GM12878 (cell line): ENCODE measurements around the gene CPVL. TPM values are rescaled to one million over a fixed set of nuclear protein-coding genes. Genes with fewer than 3 reads are reported as not detected.

Source experiments
- ATAC-seq: fragments of 200-7000 bp; cut with Tn5 transposase; 3 replicates; pipeline ENCODE4 v1.9.1; 2020; ENCODE audit warnings: mild to moderate bottlenecking, moderate library complexity
- BruUV-seq: library from RNA; stranded (reverse); fragments of 400-500 nt; replicated peaks from 2 replicates; lab custom pipeline; 2021; lab: Mats Ljungman, UMichigan
- CTCF ChIA-PET: fragments of 300-600 bp; sonication (Branson Sonifier 250); formaldehyde crosslinking; extraction: SDS; loops from one replicate; lab custom pipeline; 2021; ENCODE audit warnings: inconsistent platforms; lab: Yijun Ruan, JAX
- POLR2A ChIA-PET: fragments of 350-600 bp; formaldehyde crosslinking; extraction: SDS; loops from one replicate; lab custom pipeline; 2021; ENCODE audit warnings: inconsistent platforms; lab: Charles Lee
- RAD21 ChIA-PET: fragments of 300-600 bp; sonication (Branson Sonifier 250); formaldehyde crosslinking; loops from one replicate; lab custom pipeline; 2023; ENCODE audit warnings: antibody characterized with exemption; ENCODE audit not compliant: unreplicated experiment; lab: Charles Lee
- SMC1A ChIA-PET: fragments of 300-600 bp; sonication (Branson Sonifier 250); formaldehyde crosslinking; loops from one replicate; lab custom pipeline; 2023; ENCODE audit not compliant: unreplicated experiment, uncharacterized antibody; lab: Charles Lee
- DNase-seq: peaks from one replicate; pipeline ENCODE4 v3.0.0-alpha.2; 2011; ENCODE audit warnings: low read depth, low spot score
- FAIRE-seq: peaks from 3 replicates; lab custom pipeline; 2011; peaks lifted over from hg19 to GRCh38; lab: Jason Lieb, UNC
- H2AFZ ChIP-seq: 2 replicates; pipeline ENCODE4 v1.6.0; 2011; ENCODE audit warnings: low read depth, low read length, control low read depth; ENCODE audit not compliant: control insufficient read depth
- H3K27ac ChIP-seq: 2 replicates; pipeline ENCODE4 v1.5.1; 2011; ENCODE audit warnings: control low read depth; ENCODE audit not compliant: control insufficient read depth, insufficient read depth
- H3K27me3 ChIP-seq, 2 experiments: replicated peaks in 1 of 2; 2 replicates each; pipeline versions ENCODE4 v1.6.0 to v1.6.1; 2011; ENCODE audit warnings: low read length in 1 of 2; ENCODE audit not compliant: control insufficient read depth in 2 of 2, insufficient read depth in 2 of 2
- H3K36me3 ChIP-seq, 2 experiments: 2 replicates each; pipeline ENCODE4 v1.5.1; 2011; ENCODE audit warnings: low read length in 1 of 2; ENCODE audit not compliant: control insufficient read depth in 2 of 2, insufficient read depth in 2 of 2
- H3K4me1 ChIP-seq: 2 replicates; pipeline ENCODE4 v1.6.1; 2011; ENCODE audit warnings: mild to moderate bottlenecking, low read length, moderate library complexity, mixed read lengths; ENCODE audit not compliant: control insufficient read depth, insufficient read depth
- H3K4me2 ChIP-seq: 2 replicates; pipeline ENCODE4 v1.6.0; 2011; ENCODE audit warnings: control low read depth; ENCODE audit not compliant: control insufficient read depth, insufficient read depth
- H3K4me3 ChIP-seq: fragments of 200-600 bp; sonication (generic); 2 replicates; pipeline ENCODE4 v1.5.1; 2016
- H3K79me2 ChIP-seq: 2 replicates; pipeline ENCODE4 v1.6.0; 2011; ENCODE audit warnings: low read length; ENCODE audit not compliant: control insufficient read depth, insufficient read depth
- H3K9ac ChIP-seq: 2 replicates; pipeline ENCODE4 v1.8.0; 2011; ENCODE audit warnings: low read length, control low read depth, mixed read lengths; ENCODE audit not compliant: control insufficient read depth, insufficient read depth
- H3K9me3 ChIP-seq: replicated peaks from 3 replicates; pipeline ENCODE4 v1.5.1; 2011; ENCODE audit warnings: mild to moderate bottlenecking, low read length; ENCODE audit not compliant: control insufficient read depth, insufficient read depth
- H4K20me1 ChIP-seq: 2 replicates; pipeline ENCODE4 v1.6.0; 2011; ENCODE audit not compliant: control insufficient read depth, insufficient read depth
- CHD4 ChIP-seq: fragments of 200-600 bp; sonication (generic); IDR thresholded peaks from 2 replicates; pipeline ENCODE4 v1.6.1; 2016; ENCODE audit warnings: mild to moderate bottlenecking
- EGR1 ChIP-seq, 2 experiments: IDR thresholded peaks; 1 replicate in 1 of 2; 2 replicates in 1 of 2; pipeline ENCODE4 v1.6.1; 2011 to 2012; ENCODE audit warnings: low read depth in 2 of 2, low read length in 2 of 2, borderline replicate concordance in 1 of 2, mild to moderate bottlenecking in 1 of 2, moderate library complexity in 1 of 2
- EP300 ChIP-seq, 2 experiments: fragments of 150-350 bp in 1 of 2; IDR thresholded peaks; 2 replicates each; pipeline ENCODE4 v1.6.1; 2011 to 2012; ENCODE audit warnings: low read depth in 2 of 2, low read length in 2 of 2, borderline replicate concordance in 1 of 2, improper control_type of control experiment in 1 of 2, inconsistent platforms in 1 of 2; ENCODE audit not compliant: control insufficient read depth in 1 of 2
- POLR2AphosphoS2 ChIP-seq: IDR thresholded peaks from 2 replicates; pipeline ENCODE4 v1.6.1; 2011; ENCODE audit warnings: low read depth, mild to moderate bottlenecking, low read length, improper control_type of control experiment, moderate library complexity
- PRDM15 ChIP-seq: fragments of 450-650 bp; formaldehyde crosslinking; IDR thresholded peaks from 2 replicates; pipeline ENCODE4 v1.4.0; 2020; ENCODE audit warnings: mild to moderate bottlenecking, moderate library complexity
- SIX5 ChIP-seq: IDR thresholded peaks from 2 replicates; pipeline ENCODE4 v1.6.1; 2011; ENCODE audit warnings: mild to moderate bottlenecking, low read depth, low read length, moderate library complexity; ENCODE audit not compliant: severe bottlenecking
- ZBTB11 ChIP-seq: fragments of 450-650 bp; formaldehyde crosslinking; IDR thresholded peaks from 2 replicates; pipeline ENCODE4 v1.5.0; 2022; ENCODE audit warnings: mild to moderate bottlenecking, missing genetic modification characterization
- WGBS: methylation state at CpG from one replicate; pipeline ENCODE4 v1.1.6; 2016; ENCODE audit warnings: low lambda C conversion rate; ENCODE audit not compliant: insufficient replicate concordance, insufficient coverage; ENCODE audit errors: missing lambda C conversion rate; 5-methylcytosine and 5-hydroxymethylcytosine counted together
- in situ Hi-C: fragments of 300-500 bp; cut with MboI; formaldehyde crosslinking; loops from 9 replicates; pipeline ENCODE4 v1.14.3; 2018; ENCODE audit warnings: mixed read lengths
- intact Hi-C: fragments of 100-400 bp; cut with micrococcal nuclease; formaldehyde crosslinking; loops from one replicate; pipeline ENCODE4 v1.14.2; 2022; ENCODE audit not compliant: unreplicated experiment
- polyA plus RNA-seq, 11 experiments: library from polyadenylated mRNA; depleted of rRNA in 4 of 11; unstranded in 6 of 11; stranded (reverse) in 5 of 11; fragments of >200 nt; fragmentation: Nextera tagmentation in 4 of 11; fragmentation: Illumina TruSeq in 1 of 11; extraction: Ambion mirVana in 4 of 11; extraction: Trizol in 1 of 11; gene quantifications; 1 replicate in 1 of 11; 2 replicates in 10 of 11; pipeline versions ENCODE4 v1.2.1 to v1.2.3, GENCODE V29; 2011 to 2016; ENCODE audit warnings: inconsistent platforms in 2 of 11, missing spikeins in 2 of 11, low read depth in 1 of 11
- total RNA-seq, 4 experiments: library from RNA; depleted of rRNA in 3 of 4; stranded (reverse); fragments of >200 nt in 3 of 4; fragmentation: Illumina TruSeq in 1 of 4; extraction: Trizol in 1 of 4; gene quantifications; 2 replicates each; pipeline versions ENCODE4 v1.2.1 to v1.2.3, GENCODE V29; 2013 to 2021

Gene CPVL
- total and polyA plus RNA-seq, 10 of the 15 experiments (the other 5 are each of a cell fraction or from before 2014, with no cell fraction given): 0.59 TPM; not detected in 9

GRCh38 chr7:29041991-29042390 is 104.3 kb downstream of the CPVL start:
- H2AFZ ChIP-seq: no peak overlapping the region
- intact Hi-C loops (no loop called here), in situ Hi-C loops (no loop called here)
- no peaks in the 10 kb centered on the region for H3K79me2 ChIP-seq
- H4K20me1 ChIP-seq: no peaks in the 10 kb centered on the region
- POLR2A ChIA-PET: no interaction called here
- DNase-seq (no peak), ATAC-seq (no peak), FAIRE-seq (no peak)
- no peak overlapping the region for H3K4me2 ChIP-seq
- H3K36me3 ChIP-seq: no peaks in the 10 kb centered on the region
- BruUV-seq: no TSS peak
- no peak overlapping the region for H3K9ac ChIP-seq
- TF ChIP-seq SIX5 (no peak), CHD4 (no peak), POLR2AphosphoS2 (no peak), ZBTB11 (CRISPR knock-in tag) (no peak), EGR1 (IDR thresholded peaks at IDR 0.05; ENCODE audit: borderline replicate concordance in 1 of 2, low read depth in 2 of 2, low read length in 2 of 2) (no peak), PRDM15 (CRISPR knock-in tag) (no peak), EP300 (IDR thresholded peaks at IDR 0.05; ENCODE audit: borderline replicate concordance in 1 of 2, control insufficient read depth in 1 of 2, low read depth in 2 of 2, low read length in 2 of 2) (no peak)
- H3K4me1 ChIP-seq: no peaks in the 10 kb centered on the region
- H3K9me3 ChIP-seq: no peaks in the 10 kb centered on the region
- H3K4me3 ChIP-seq: no peak overlapping the region
- WGBS: 67% methylated on average over 4 of the region's 4 CpGs
- RAD21 ChIA-PET: no interaction called here
- no peak overlapping the region for H3K27ac ChIP-seq
- no peaks in the 10 kb centered on the region; a peak in 1 of 4 replicates for H3K27me3 ChIP-seq
- SMC1A ChIA-PET: no interaction called here
- CTCF ChIA-PET: interaction anchor here (1.5 kb wide), 1 partner anchor 14 kb away, joined by 4 read pairs; no protein-coding TSS in a partner anchor
